Fibroblast of pulmonary artery (primary cell): Measurements from ENCODE around the gene ATP6V0D1.

Experiments
- DNase-seq: peaks from one replicate; pipeline ENCODE4 v3.0.0-alpha.2; 2010; ENCODE audit warnings: low read depth
- H3K4me3 ChIP-seq: replicated peaks from 2 replicates; pipeline ENCODE4 v1.5.1; 2011; ENCODE audit warnings: low read depth, mild to moderate bottlenecking, control low read depth, low read length, moderate library complexity
- TF ChIP-seq, protein P1 (sequence below): IDR thresholded peaks from 2 replicates; pipeline ENCODE4 v1.5.1; 2011; ENCODE audit warnings: mild to moderate bottlenecking, control low read depth, low read length, inconsistent platforms; ENCODE audit errors: missing control alignments

The ATP6V0D1 gene

DNA sequence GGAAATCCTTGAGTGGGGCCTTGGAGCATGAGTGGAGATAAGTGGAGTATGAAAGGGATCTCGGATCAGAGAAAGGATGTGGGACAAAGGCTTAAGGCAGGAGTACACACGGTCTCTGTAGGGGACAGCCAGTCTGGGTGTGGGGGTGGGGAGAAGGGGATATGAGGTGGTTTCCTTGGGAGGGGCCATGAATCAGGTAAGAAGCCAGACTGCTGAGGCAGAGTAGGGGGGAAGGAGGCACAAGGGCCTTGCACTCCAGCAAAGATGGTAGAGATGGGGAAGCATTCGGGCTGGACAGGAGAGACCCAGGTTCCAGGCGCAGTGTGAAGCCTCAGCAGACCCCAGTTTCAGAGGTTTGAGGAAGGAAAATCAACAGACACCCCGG lies 48.5 kb downstream of the ATP6V0D1 start:
- no peak for DNase-seq
- no peak overlapping the region for H3K4me3 ChIP-seq
- TF ChIP-seq, protein P1, sequence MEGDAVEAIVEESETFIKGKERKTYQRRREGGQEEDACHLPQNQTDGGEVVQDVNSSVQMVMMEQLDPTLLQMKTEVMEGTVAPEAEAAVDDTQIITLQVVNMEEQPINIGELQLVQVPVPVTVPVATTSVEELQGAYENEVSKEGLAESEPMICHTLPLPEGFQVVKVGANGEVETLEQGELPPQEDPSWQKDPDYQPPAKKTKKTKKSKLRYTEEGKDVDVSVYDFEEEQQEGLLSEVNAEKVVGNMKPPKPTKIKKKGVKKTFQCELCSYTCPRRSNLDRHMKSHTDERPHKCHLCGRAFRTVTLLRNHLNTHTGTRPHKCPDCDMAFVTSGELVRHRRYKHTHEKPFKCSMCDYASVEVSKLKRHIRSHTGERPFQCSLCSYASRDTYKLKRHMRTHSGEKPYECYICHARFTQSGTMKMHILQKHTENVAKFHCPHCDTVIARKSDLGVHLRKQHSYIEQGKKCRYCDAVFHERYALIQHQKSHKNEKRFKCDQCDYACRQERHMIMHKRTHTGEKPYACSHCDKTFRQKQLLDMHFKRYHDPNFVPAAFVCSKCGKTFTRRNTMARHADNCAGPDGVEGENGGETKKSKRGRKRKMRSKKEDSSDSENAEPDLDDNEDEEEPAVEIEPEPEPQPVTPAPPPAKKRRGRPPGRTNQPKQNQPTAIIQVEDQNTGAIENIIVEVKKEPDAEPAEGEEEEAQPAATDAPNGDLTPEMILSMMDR, result no peak

DNA sequence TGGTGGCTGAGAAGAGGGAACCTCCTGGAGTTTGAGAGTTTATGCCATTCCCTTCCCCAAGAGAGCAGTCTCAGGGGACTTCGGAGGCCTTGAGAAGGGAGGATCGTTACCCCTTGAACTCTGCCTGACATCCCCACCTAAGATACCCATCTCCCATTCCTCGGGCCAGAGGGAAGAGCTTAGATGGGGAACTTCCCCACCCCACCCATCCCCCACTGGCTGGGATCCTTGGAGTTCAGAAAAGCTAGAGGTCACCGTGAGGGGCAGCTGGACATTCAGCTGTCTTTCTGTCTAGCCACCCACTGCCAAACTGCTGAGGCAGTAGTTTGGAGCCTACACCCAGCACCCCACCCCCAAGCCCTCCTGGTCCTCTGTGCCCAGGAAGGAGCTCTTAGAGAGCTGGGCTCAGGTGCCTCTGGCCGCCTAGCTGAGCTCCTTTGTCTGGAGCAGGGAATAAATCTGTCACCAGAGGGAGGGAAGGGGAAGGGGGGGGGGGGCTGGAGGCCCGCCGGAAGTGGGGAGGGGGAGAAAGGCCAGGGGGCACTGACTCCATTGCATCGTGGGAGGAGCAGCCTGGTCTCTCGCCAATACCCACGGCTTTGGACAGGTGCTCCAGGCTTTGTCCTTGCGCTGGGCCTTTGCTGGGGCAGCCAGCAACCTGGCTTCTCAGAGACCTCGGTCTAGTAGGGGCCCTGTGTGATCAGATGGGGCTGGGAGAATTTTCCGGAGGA lies 49.0 kb downstream of the ATP6V0D1 start:
- no peak for DNase-seq
- H3K4me3 ChIP-seq, result peak overlapping the region; percentile 17

GRCh38 chr16:67430977-67431774 lies 49.8 kb downstream of the ATP6V0D1 start, which contains the start of gene HSD11B2:
Gene HSD11B2 (plus strand): TSS chr16:67431121. CDS start chr16:67431249, 128 bp downstream.
- peak; percentile 42 for DNase-seq
- TF ChIP-seq, protein P1, result no peak
- H3K4me3 ChIP-seq, result peak within 1 kb of the TSS; percentile 17

More for the DNA sequence above, 49.0 kb downstream of the ATP6V0D1 start:
- TF ChIP-seq, protein P1, result no peak

DNA sequence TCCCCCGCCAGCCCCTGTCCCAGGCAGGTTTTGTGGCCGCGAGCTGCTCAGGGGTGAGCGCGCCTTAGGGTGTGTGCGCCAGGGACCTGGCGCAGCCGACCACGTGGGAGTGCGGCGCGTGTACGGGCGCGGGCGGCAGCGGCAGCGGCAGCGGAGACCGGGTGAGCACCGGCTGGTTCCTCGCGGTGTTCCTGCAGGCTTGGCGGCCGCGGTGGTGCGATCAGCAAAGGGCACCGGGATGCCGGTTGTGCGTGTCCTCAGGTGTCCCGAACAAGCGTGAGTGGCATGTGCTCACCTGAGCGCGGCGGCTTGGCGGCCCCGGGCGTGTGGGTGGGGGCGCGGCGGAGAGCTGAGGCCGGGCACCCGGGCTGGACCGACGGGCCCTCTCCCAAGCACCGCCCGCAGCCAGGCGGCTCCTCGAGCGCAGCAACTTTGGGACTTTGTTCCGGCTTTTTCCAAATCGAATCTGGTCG lies 50.4 kb downstream of the ATP6V0D1 start:
- no peak for DNase-seq
- no peak overlapping the region for H3K4me3 ChIP-seq
- TF ChIP-seq, protein P1, result no peak

DNA sequence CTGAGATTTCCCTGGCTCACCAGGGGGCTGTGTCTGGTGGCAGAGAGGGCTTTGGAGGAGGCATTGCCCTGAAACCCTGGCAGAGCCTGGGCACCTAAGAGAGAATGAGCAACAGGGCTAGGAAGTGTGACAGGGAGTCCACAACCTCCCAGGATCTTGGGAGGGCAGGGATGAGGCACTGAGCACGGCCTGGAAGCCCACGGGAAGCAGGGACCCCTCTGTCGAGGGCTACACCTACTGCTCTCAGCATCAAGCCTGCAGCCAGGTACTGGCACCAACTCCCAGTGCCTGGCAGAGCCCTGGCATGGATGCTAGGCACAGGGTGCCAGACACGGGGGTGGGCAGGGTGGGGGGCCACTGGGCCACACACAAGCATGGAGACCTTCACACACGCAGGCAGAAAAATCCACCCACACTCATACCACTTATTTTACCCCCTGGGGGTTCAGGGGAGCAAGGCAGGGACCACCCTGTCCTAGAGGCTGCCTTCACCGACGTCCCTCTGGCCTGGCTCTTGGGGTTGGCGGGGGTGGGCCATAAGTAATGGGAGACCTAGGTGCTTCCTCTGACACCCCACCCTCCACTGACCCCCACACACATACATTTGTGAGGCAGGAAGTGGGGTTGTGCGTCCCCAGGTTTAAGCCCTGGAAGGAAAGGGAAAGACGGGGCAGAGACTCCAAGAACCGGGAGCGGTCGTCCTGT lies 51.0 kb downstream of the ATP6V0D1 start:
- no peak overlapping the region for H3K4me3 ChIP-seq
- TF ChIP-seq, protein P1, result no peak
- no peak for DNase-seq

DNA sequence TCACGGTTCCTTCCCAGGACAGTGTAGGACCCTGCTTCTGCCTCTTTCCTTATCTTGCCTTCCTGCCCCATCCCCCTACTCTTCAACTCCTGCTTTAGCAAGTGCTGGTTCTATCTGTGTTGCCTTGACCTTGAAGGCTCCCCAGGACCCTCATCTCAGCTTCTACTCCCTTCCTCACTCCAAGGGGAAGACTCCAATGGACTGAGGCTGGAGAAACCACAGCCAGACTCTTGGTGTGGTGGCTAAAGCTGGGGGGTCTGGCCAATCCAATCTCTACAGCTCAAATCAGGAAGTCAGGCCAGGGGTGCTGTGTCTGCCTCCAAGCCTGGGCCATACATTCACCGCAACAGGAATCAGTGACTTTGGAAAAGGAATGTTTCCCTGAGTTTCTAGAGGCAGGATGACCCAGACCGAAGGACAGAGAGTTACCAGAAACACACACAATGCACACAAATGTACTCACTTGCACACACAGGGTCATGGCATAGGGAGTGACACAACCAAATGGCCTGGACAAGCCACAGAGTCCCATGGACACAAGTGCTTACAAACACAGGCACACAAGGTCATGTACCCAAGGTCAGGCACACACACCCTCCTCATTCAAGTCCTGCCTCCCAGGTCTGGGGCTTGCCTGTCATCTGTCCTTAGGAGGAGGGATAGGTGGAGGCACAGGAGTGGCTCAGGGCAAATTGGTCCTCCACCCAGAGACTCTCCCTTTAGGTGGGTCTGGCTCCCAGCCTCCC lies 51.7 kb downstream of the ATP6V0D1 start:
- DNase-seq, result no peak
- TF ChIP-seq, protein P1, result no peak
- H3K4me3 ChIP-seq, result no peak overlapping the region
